Islet precursor cell (in vitro differentiated cells): ENCODE data around the gene ARHGEF40.

Experiments
- DNase-seq: peaks from one replicate; pipeline ENCODE4 v3.0.0-alpha.2; 2018

ARHGEF40 gene

GRCh38 chr14:21060614-21061346 is 9.3 kb upstream of the ARHGEF40 start:
- no peak for DNase-seq

DNA sequence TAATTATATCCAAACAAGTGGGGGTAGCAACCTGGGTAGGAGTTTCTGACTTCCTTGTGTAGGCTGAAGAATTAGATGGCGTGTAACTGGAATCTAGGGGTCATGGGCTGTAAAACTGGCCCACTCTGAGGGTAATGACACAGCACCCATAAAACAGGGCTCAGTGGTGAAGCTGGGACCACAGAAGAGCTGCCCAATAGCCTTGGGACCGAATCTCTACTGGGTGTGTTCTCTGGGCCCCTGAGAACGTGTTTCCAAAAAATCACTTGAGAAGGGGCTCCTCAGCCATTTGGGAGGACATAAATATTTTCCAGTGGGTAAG is 8.8 kb upstream of the ARHGEF40 start:
- no peak for DNase-seq

DNA sequence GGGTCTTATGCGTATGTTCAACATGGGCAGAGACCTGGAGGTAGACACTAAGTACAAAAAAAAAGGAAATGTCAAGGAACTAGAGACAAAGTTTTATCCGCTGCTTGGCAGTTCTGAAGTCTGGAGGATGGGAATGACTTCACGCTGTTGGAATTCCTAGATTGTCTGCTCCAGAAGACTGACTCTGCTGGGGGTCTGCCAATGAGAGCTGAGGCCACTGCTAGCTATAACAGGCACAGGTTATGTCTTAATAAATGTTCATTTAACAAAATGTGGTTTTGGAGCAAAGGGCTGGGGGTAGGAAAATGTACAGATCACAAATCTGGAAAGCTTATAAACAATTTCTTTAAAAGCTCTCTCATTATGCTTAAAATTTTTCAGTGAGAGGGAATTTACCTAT is 6.6 kb upstream of the ARHGEF40 start:
- peak; percentile 75 for DNase-seq

GRCh38 chr14:21066882-21067502 is 3.1 kb upstream of the ARHGEF40 start:
- no peak for DNase-seq

GRCh38 chr14:21068521-21069387 is 1.4 kb upstream of the ARHGEF40 start:
- DNase-seq: peak; percentile 78

DNA sequence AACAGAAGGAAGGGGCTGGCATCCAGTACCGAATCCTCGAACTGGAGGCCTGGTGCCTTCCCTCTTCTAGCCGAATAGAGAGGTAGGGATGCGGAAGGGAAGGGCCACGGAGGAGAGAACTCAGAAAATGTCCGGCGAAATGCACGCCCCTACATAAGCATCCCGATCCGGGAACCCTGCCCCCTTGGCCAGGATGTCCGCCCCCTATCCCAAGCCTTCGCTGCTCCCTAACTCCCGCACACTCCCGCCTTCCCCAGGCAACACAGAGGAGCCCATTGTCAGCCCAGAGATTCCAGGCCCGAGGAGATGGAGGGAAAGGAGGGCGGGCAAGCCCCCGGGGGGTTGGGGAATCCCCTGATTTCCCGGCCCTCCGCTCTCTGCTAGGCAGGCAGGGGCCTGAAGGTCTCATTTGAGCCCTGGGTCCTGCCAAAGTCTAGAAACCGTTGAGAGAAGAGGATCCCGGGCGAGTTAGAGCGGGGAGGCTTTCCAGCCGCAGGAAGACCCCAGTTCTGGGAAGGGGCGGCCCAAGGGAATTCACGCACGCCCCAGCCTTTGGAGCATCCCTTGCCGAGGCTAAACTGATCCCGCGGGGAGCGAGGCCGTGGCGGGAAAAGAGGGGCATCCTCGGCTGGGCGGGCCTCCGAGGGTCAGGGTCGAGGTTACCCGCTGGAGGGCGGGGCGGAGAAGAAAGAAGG is 569 bp upstream of the ARHGEF40 start:
- peak; percentile 83 for DNase-seq

DNA sequence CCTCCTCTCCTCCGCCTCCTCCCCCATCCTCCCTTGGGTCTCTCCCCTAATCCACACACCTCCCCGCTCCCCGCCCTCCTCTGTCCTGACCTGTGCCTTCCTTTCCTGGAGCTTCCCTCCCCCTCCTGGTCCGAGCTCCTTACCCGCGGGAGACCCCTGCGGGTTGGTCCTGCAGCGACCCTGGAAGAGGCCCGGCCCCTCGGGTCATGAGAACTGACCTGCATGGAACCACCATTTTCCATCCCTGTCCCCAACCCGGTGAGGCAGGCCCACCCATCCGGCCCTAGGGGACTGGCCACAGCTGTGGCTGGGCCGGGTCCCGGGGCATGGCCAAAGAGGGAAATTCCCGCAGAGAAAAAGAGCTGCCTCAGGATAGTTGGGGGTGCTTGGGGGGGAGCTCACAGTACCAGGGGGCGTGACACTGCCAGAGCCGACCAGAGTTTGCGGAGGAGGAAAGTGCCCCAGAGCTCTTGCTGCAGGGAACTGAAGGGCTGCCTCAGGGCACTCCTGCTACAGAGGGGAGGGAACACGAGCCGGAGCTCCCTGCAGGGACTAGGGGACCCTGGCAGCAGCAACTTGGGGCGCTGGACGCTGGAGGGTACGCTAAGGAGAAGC is 613 bp downstream of the ARHGEF40 start:
- peak; percentile 94 for DNase-seq

DNA sequence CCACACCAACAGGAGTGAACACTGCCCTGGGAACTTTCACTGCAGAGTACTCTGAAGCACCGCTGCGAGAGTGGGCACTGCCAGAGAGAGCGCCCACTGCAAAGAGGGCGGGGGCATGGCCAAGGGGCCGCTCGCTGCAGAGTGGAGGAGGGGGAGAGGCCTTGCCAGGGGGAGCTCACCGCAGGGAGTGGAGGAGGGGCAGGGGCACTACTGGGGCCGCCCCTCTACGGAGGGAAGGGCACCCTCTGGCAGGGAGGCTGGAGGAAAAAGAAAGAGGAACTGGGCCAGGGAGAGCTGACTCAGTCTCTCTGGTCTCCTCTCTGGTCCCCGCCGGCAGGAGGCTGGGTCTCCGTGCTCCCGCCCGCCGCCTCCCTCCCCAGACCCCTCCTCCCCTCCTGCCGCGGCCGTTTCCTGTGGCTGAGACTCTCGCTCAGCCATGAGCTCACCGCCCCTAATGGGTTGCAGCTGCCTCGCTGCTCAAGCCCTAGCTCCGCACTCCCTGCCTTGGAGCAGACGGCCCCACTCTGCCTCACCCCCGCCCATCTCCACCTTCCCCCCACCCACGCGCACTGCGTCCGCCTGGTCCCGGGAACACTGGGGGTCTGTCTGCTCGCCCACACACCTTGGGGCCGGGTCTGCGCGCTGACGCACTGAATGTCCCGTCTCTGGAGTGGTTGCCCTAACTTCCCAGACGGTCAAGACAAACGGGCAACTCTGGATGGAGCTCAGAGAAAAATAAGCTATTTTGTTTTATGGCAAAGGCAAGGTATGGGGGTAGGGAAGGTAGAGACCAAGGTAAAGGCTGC is 1.3 kb downstream of the ARHGEF40 start:
- DNase-seq: peak; percentile 99

DNA sequence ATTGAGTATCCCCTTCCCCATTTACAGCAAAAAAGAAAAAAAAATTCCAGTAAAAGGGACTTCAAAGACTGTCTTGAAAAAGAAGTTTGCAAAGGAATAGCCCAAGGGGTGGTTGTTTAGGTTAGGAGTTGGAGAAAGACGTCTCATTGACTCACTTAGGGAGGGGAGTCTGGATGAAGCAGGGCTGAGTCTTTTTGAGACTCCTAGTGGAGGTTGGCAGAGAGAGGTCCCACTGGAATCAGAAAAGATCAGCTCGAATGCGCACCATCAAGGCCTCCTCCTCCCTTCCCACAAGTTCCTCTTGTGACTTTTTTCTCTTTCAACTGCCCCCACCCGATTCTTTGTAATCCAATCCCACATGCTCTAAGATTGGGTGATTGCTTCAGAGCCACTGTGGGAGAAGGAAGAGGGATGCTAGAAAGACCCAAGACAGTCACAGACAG is 1.9 kb downstream of the ARHGEF40 start:
- no peak for DNase-seq

DNA sequence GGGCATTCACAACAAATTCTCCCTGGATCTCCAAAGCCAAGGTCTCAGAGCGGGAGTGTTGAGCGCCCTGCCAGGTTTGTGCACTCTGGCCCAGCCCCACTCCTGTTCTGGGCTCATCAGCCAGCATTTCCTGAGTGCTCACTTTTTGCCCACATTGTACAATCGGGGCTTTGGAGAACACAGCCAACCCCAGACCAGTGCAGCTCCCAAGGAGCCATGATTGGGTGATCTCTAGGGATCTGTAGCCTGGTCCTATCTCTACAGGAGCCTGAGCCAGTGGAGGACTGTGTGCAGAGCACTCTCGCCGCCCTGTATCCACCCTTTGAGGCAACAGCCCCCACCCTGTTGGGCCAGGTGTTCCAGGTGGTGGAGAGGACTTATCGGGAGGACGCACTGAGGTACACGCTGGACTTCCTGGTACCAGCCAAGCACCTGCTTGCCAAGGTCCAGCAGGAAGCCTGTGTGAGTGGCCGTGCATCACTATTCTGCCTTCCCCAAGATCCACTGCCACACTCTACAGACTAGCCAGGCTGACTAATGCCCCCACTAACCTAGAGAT is 2.8 kb downstream of the ARHGEF40 start:
- no peak for DNase-seq

DNA sequence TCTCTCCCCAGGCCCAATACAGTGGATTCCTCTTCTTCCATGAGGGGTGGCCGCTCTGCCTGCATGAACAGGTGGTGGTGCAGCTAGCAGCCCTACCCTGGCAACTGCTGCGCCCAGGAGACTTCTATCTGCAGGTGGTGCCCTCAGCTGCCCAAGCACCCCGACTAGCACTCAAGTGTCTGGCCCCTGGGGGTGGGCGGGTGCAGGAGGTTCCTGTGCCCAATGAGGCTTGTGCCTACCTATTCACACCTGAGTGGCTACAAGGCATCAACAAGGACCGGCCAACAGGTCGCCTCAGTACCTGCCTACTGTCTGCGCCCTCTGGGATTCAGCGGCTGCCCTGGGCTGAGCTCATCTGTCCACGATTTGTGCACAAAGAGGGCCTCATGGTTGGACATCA is 3.8 kb downstream of the ARHGEF40 start:
- no peak for DNase-seq

DNA sequence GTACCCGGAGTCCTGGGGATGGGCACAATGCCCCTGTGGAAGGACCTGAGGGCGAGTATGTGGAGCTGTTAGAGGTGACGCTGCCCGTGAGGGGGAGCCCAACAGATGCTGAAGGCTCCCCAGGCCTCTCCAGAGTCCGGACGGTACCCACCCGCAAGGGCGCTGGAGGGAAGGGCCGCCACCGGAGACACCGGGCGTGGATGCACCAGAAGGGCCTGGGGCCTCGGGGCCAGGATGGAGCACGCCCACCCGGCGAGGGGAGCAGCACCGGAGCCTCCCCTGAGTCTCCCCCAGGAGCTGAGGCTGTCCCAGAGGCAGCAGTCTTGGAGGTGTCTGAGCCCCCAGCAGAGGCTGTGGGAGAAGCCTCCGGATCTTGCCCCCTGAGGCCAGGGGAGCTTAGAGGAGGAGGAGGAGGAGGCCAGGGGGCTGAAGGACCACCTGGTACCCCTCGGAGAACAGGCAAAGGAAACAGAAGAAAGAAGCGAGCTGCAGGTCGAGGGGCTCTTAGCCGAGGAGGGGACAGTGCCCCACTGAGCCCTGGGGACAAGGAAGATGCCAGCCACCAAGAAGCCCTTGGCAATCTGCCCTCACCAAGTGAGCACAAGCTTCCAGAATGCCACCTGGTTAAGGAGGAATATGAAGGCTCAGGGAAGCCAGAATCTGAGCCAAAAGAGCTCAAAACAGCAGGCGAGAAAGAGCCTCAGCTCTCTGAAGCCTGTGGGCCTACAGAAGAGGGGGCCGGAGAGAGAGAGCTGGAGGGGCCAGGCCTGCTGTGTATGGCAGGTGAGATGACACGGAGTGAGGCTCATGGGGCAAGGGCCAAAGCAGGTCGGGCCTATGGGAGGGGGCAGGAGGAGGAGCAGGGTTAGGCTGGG is 4.5 kb downstream of the ARHGEF40 start:
- no peak for DNase-seq

- no peak for DNase-seq
These were observed 5.8 kb downstream of the ARHGEF40 start for GRCh38 chr14:21075719-21076437.

DNA sequence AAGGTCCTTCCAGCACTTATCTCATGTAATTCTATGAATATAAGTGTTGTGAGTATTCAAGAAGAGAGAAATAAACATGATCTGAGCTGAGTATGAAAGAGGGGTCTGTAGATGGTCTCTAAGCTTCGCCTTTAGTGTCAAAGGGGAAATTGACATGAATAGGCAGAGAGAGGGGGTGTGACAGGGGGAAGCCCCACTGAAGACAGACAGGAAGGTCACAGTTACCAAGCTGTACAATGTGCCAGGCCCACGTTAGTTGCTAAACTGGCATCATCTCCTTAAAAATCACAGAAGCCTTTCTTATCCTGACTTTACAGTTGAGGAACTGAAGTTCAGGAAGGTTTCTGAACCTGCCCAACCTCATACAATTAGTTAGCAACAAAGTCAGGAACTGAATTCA is 7.6 kb downstream of the ARHGEF40 start:
- DNase-seq: no peak

- no peak for DNase-seq
These were observed 8.2 kb downstream of the ARHGEF40 start for GRCh38 chr14:21078287-21078686.

GRCh38 chr14:21078726-21079125 is 8.6 kb downstream of the ARHGEF40 start:
- DNase-seq: no peak

GRCh38 chr14:21081521-21082142 is 11.5 kb downstream of the ARHGEF40 start:
- DNase-seq: no peak

- no peak for DNase-seq
These were observed 13.6 kb downstream of the ARHGEF40 start for GRCh38 chr14:21083565-21084325.

DNA sequence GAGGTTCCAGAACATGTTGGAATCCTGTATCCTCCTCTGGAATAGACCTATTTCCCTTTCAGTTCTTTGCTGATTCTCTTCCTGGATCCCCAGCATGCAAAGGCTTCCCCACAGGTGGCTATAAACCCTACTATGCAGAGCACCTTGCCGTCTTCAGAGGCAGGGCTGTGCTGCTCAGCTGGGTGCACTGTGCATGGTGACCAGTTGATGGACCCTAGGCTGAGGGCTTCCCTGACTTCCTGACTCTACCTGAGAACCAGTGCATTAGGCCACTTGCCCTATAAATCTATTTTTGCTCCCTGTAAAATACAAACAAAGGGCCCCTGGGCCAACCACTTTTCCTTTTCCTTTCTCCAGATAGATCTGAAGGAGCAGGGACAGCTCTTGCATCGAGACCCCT is 14.3 kb downstream of the ARHGEF40 start:
- DNase-seq: no peak
